ENCODE results near the gene HSBP1L1.
"Not testable (repeated sequence)": the region's sequence is repeated elsewhere in the genome, so short reads cannot be mapped to it uniquely, and the experiment has no call there.

HSBP1L1 gene

GRCh38 chr18:79958981-79959380 lies 5.5 kb upstream of the HSBP1L1 start:
- H3K36me3 Mint-ChIP-seq (ENCODE audit: low read depth), result peaks cover 3% of the 10 kb centered on the region
- peaks cover 47% of the 10 kb centered on the region for H3K4me1 Mint-ChIP-seq (ENCODE audit: low read depth)
- H3K9me3 Mint-ChIP-seq, result no peaks in the 10 kb centered on the region
- no peak overlapping the region for H3K4me3 Mint-ChIP-seq
- H3K27me3 Mint-ChIP-seq, result no peaks in the 10 kb centered on the region
- no peak overlapping the region for H3K27ac Mint-ChIP-seq

GRCh38 chr18:79960161-79960801 lies 4.2 kb upstream of the HSBP1L1 start:
- H3K4me3 Mint-ChIP-seq, result peak overlapping the region; percentile 5
- H3K36me3 Mint-ChIP-seq (ENCODE audit: low read depth); H3K27ac Mint-ChIP-seq; H3K9me3 Mint-ChIP-seq; H3K27me3 Mint-ChIP-seq: not testable (repeated sequence)
- peaks cover 41% of the 10 kb centered on the region for H3K4me1 Mint-ChIP-seq (ENCODE audit: low read depth)

DNA sequence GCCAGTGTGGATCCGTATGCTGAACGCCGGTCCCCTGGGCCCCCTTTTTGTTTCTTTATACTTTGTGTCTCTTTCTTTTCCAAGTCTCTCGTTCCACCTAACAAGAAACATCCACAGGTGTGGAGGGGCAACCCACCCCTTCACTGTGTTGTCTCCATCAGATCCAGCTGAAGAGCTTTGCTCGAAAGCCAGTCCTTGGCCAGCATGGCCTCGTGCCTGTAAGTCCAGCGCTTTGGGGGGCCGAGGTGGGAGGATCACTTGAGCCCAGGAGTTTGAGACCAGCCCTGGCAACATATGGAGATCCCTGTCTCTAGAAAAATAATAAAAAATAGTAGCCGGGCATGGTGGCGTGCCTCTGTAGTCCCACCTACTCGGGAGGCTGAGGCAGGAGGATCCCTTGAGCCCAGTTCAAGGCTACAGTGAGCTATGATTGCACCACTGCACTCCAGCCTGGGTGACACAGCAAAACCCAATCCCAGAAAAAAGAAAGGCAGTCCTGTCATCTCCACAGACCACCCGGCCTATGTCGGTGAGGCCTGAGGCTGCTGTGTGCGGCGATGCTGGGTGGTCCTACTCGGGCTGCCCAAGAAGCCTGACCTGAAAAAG lies 3.4 kb upstream of the HSBP1L1 start:
- no peaks in the 10 kb centered on the region for H3K27me3 Mint-ChIP-seq
- no peak overlapping the region for H3K27ac Mint-ChIP-seq
- no peak overlapping the region for H3K4me3 Mint-ChIP-seq
- H3K9me3 Mint-ChIP-seq, result no peaks in the 10 kb centered on the region
- peaks cover 44% of the 10 kb centered on the region for H3K4me1 Mint-ChIP-seq (ENCODE audit: low read depth)
- H3K36me3 Mint-ChIP-seq (ENCODE audit: low read depth), result peaks cover 8% of the 10 kb centered on the region

DNA sequence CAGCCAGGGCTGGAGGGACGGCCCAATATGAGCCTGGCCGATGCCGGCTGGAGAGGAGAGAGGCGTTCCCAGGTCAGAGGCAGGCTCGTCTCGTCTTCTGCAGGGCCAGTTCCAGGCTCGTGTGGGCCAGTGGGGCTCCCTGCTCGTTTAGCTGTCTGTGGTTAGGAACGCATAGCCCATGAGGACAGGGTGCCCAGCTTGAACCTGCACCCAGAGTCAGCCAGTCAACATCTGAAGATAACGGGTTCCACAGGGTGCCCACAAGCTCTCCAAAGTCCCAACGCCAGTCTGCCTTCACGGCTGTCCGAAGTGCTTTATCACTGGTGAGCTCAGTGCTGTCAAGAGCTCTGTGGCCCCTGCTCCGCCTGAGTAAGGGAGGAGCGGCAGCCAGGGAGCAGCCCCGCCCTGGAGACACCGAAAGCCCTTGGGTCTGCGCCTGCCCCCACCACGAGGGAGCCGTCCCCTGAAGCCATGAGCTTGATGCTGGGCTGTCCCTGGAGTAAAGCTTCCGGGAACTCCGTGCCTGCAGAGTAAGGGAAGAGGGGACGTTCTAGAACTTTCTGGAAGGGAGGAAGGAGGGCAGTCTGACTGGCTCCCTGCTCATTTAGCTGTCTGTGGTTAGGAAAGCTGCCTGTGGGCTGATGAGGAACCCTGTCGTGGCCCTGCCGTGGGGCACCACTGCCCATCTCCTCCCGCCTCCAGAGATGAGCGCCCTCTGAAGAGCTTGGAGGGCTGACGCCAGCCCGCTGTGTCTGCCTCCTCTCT lies 2.7 kb upstream of the HSBP1L1 start:
- Mint-ChIP-seq H3K27me3 (no peaks in the 10 kb centered on the region), H3K9me3 (no peaks in the 10 kb centered on the region), H3K36me3 (ENCODE audit: low read depth) (peaks cover 8% of the 10 kb centered on the region), H3K4me1 (ENCODE audit: low read depth) (peaks cover 44% of the 10 kb centered on the region), H3K4me3 (no peak overlapping the region), H3K27ac (no peak overlapping the region)

DNA sequence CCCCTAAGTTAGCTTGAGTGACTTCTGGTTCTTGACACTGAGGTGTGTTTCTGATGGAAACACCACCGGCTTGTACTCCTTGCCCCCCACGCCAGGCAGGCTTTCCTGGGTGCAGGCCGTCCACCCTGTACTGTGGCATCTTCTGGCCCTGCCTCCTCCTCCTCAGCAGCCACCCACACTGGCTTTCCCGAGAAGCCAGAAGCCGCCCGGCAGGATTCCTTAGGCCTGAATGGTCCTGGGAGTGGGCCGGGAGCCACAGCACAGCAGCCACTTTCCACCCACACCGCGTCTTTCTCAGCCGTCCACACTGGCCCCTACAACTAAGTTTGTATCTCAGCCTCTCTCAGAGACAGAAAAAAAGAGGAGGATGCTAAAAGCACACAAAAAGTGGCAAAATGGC lies 2.1 kb upstream of the HSBP1L1 start:
- Mint-ChIP-seq H3K9me3 (no peaks in the 10 kb centered on the region), H3K36me3 (ENCODE audit: low read depth) (peaks cover 8% of the 10 kb centered on the region), H3K27me3 (no peaks in the 10 kb centered on the region), H3K4me1 (ENCODE audit: low read depth) (peaks cover 44% of the 10 kb centered on the region), H3K27ac (no peak overlapping the region), H3K4me3 (no peak overlapping the region)

- no peaks in the 10 kb centered on the region for H3K27me3 Mint-ChIP-seq
- H3K4me1 Mint-ChIP-seq (ENCODE audit: low read depth), result peaks cover 44% of the 10 kb centered on the region
- H3K9me3 Mint-ChIP-seq, result no peaks in the 10 kb centered on the region
- peaks cover 8% of the 10 kb centered on the region for H3K36me3 Mint-ChIP-seq (ENCODE audit: low read depth)
- H3K4me3 Mint-ChIP-seq, result peak overlapping the region; percentile 56
- H3K27ac Mint-ChIP-seq, result peak overlapping the region; percentile 69
Observed at GRCh38 chr18:79962835-79963657, 1.4 kb upstream of the HSBP1L1 start.

GRCh38 chr18:79963658-79964329 lies 649 bp upstream of the HSBP1L1 start:
- peaks cover 44% of the 10 kb centered on the region for H3K4me1 Mint-ChIP-seq (ENCODE audit: low read depth)
- H3K36me3 Mint-ChIP-seq (ENCODE audit: low read depth), result peaks cover 8% of the 10 kb centered on the region
- peak overlapping the region; percentile 56 for H3K4me3 Mint-ChIP-seq
- no peaks in the 10 kb centered on the region for H3K9me3 Mint-ChIP-seq
- no peaks in the 10 kb centered on the region for H3K27me3 Mint-ChIP-seq
- H3K27ac Mint-ChIP-seq, result peak overlapping the region; percentile 11

DNA sequence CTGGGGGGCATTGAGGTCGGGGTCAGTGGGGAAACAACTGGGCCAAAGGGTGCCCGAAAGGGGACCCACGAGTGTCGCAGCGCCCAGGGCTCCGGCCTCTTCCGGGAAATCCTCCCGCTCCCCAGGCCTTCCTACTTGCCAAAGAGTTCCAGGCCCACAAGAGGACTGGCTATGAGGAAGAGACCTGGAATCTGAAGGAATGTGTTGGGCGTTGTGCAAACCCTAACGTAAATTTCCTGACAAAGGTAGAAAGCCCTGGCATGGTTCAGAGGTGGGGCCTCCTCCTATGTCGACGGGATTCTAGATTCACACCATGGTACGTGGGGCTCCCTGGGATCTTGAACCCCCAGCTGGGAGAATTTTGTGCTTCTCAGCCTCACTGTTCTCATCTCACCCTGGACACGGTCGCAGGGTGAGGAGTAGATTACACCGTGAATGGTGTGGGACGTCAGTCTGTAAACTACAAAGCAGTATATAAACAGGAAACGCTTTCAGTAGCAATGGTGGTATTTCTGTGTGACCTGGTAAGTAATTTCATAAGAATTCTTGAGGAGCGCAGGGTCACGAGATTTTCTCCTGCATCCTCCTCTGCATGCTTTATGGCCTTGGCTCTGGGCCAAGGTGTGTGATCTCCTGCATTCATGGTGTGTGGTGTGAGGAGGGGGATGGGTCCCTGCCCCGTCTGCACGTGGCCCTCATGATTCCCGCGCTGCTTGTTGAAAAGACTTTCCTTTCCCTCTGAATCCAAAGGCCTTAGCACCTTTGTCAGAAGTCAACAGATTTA lies 868 bp downstream of the HSBP1L1 start:
- Mint-ChIP-seq H3K4me1 (ENCODE audit: low read depth) (peaks cover 36% of the 10 kb centered on the region), H3K27ac (peak overlapping the region; percentile 76), H3K4me3 (peak overlapping the region; percentile 79), H3K27me3 (no peaks in the 10 kb centered on the region), H3K36me3 (ENCODE audit: low read depth) (peaks cover 13% of the 10 kb centered on the region), H3K9me3 (no peaks in the 10 kb centered on the region)

DNA sequence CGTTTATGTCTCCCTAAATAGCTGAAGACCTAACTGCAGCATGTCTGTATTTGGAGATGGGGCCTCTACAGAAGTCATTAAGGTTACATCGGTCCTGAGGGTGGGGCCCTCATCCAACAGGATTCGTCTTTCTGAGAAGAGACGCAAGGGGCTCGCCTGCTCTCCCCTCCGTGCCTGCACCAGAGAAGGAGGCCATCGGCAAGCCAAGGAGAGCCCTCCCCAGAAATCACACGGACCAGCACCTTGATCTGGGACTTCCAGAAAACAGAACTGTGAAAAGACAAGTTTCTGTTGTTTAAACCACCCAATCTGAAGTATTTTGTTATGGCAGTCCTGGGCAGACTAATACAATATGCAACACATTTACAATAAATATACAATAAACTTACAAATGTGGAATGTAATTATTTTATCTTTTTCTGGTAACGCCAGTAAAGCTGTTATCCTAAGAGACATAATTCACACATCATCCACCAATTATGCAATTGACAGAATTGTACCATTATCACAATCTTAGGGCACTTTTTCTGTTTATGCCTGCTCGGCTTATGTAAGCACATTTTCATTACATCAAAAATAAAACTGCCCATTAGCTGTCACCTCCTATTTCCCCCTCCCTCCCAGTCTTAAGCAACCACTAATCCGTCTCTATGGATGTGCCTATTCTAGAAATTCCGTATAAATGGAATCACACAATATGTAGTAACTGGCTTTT lies 6.1 kb downstream of the HSBP1L1 start:
- peaks cover 9% of the 10 kb centered on the region for H3K4me1 Mint-ChIP-seq (ENCODE audit: low read depth)
- H3K27me3 Mint-ChIP-seq, result no peaks in the 10 kb centered on the region
- peaks cover 49% of the 10 kb centered on the region for H3K36me3 Mint-ChIP-seq (ENCODE audit: low read depth)
- H3K9me3 Mint-ChIP-seq, result no peaks in the 10 kb centered on the region
- no peak overlapping the region for H3K4me3 Mint-ChIP-seq
- H3K27ac Mint-ChIP-seq, result peak overlapping the region; percentile 9

GRCh38 chr18:79971211-79971952 lies 6.9 kb downstream of the HSBP1L1 start:
- Mint-ChIP-seq H3K4me3 (no peak overlapping the region), H3K4me1 (ENCODE audit: low read depth) (peaks cover 7% of the 10 kb centered on the region), H3K36me3 (ENCODE audit: low read depth) (peaks cover 56% of the 10 kb centered on the region), H3K9me3 (no peaks in the 10 kb centered on the region), H3K27me3 (no peaks in the 10 kb centered on the region), H3K27ac (peak overlapping the region; percentile 24)

GRCh38 chr18:79971986-79972385 lies 7.5 kb downstream of the HSBP1L1 start:
- no peak overlapping the region for H3K4me3 Mint-ChIP-seq
- no peaks in the 10 kb centered on the region for H3K27me3 Mint-ChIP-seq
- peaks cover 7% of the 10 kb centered on the region for H3K4me1 Mint-ChIP-seq (ENCODE audit: low read depth)
- no peak overlapping the region for H3K27ac Mint-ChIP-seq
- H3K9me3 Mint-ChIP-seq, result no peaks in the 10 kb centered on the region
- H3K36me3 Mint-ChIP-seq (ENCODE audit: low read depth), result peaks cover 59% of the 10 kb centered on the region

- no peaks in the 10 kb centered on the region for H3K9me3 Mint-ChIP-seq
- no peaks in the 10 kb centered on the region for H3K27me3 Mint-ChIP-seq
- H3K36me3 Mint-ChIP-seq (ENCODE audit: low read depth), result peaks cover 65% of the 10 kb centered on the region
- H3K4me3 Mint-ChIP-seq, result no peak overlapping the region
- H3K27ac Mint-ChIP-seq, result peak overlapping the region; percentile 31
- peaks cover 11% of the 10 kb centered on the region for H3K4me1 Mint-ChIP-seq (ENCODE audit: low read depth)
Observed at GRCh38 chr18:79972720-79973119, 8.3 kb downstream of the HSBP1L1 start.

DNA sequence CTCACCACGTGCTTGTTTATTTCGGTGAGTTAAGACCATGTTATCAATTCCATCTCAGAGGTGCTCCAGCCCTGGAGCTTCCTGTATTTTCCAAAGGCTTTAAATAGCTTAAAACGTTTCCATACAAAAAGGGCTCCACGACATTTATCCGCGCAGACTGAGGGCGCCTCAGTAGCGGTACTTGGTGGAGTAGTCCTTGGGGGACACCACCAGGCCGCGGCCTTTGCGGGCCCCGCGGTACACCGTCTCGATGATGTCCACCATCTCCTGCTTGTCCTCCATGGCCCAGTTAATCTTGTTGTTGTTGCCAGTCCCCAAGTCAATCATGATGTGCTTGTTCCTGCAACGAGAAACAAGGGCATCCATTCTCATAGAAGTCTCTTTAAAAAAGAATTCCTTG lies 9.1 kb downstream of the HSBP1L1 start:
- H3K4me3 Mint-ChIP-seq, result no peak overlapping the region
- H3K27ac Mint-ChIP-seq, result no peak overlapping the region
- H3K4me1 Mint-ChIP-seq (ENCODE audit: low read depth), result peaks cover 16% of the 10 kb centered on the region
- peaks cover 70% of the 10 kb centered on the region for H3K36me3 Mint-ChIP-seq (ENCODE audit: low read depth)
- no peaks in the 10 kb centered on the region for H3K27me3 Mint-ChIP-seq
- H3K9me3 Mint-ChIP-seq, result no peaks in the 10 kb centered on the region

Data from stimulated activated naive CD8-positive, alpha-beta T cell treated with anti-CD3 and anti-CD28 coated beads, Interleukin-15, Interleukin-2, amounts not matched to agents 100 ng/mL and 50 ng/mL, for 24 hours (primary cell).